DND-41 (cell line): ENCODE data around the gene POU6F2.

ENCODE experiments used
- EZH2 ChIP-seq: IDR thresholded peaks from 3 replicates; pipeline ENCODE4 v1.6.1; 2012; ENCODE audit warnings: borderline replicate concordance, low read depth, mild to moderate bottlenecking, moderate library complexity, low read length, inconsistent platforms; ENCODE audit not compliant: severe bottlenecking
- TF ChIP-seq, protein P1 (sequence below): IDR thresholded peaks from 2 replicates; pipeline ENCODE4 v1.5.1; 2012; ENCODE audit warnings: borderline replicate concordance, low read length, moderate library complexity, mild to moderate bottlenecking; ENCODE audit not compliant: poor library complexity, severe bottlenecking; ENCODE audit errors: extremely low read depth

DNA sequence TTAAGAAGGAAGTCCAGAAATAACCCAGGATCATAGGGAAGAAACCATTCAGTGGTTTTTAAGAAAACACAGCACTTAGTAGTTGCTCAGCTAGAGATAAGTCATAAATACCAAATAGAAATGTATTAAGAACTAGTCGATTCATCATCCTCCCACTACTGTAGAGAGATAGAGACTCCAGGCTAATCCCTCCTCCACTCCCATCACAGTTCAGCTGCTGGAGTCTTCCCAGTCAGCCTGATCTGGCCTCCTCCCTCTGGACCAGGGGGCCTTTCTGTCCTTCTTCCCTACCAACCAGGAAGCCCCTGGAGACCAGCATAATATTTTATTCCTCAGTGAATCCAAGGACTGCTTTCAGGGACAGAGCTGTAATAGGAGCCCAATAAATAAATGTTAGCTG is 294.4 kb downstream of the POU6F2 start:
- TF ChIP-seq EZH2, result no peak
- TF ChIP-seq, protein P1, sequence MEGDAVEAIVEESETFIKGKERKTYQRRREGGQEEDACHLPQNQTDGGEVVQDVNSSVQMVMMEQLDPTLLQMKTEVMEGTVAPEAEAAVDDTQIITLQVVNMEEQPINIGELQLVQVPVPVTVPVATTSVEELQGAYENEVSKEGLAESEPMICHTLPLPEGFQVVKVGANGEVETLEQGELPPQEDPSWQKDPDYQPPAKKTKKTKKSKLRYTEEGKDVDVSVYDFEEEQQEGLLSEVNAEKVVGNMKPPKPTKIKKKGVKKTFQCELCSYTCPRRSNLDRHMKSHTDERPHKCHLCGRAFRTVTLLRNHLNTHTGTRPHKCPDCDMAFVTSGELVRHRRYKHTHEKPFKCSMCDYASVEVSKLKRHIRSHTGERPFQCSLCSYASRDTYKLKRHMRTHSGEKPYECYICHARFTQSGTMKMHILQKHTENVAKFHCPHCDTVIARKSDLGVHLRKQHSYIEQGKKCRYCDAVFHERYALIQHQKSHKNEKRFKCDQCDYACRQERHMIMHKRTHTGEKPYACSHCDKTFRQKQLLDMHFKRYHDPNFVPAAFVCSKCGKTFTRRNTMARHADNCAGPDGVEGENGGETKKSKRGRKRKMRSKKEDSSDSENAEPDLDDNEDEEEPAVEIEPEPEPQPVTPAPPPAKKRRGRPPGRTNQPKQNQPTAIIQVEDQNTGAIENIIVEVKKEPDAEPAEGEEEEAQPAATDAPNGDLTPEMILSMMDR, result no peak
